Activated effector memory CD4-positive, alpha-beta T cell treated with anti-CD3 and anti-CD28 coated beads, Interleukin-2, amount 50 U/mL, for 16 hours (primary cell): ENCODE measurements around the gene PHF14.

Experiments
- DNase-seq: peaks from one replicate; pipeline ENCODE4 v3.0.0-alpha.2; 2020

The PHF14 gene

GRCh38 chr7:11120068-11120664, 146.5 kb downstream of the PHF14 start:
- DNase-seq: no peak

GRCh38 chr7:11120675-11121220, 147.1 kb downstream of the PHF14 start:
- no peak for DNase-seq

DNA sequence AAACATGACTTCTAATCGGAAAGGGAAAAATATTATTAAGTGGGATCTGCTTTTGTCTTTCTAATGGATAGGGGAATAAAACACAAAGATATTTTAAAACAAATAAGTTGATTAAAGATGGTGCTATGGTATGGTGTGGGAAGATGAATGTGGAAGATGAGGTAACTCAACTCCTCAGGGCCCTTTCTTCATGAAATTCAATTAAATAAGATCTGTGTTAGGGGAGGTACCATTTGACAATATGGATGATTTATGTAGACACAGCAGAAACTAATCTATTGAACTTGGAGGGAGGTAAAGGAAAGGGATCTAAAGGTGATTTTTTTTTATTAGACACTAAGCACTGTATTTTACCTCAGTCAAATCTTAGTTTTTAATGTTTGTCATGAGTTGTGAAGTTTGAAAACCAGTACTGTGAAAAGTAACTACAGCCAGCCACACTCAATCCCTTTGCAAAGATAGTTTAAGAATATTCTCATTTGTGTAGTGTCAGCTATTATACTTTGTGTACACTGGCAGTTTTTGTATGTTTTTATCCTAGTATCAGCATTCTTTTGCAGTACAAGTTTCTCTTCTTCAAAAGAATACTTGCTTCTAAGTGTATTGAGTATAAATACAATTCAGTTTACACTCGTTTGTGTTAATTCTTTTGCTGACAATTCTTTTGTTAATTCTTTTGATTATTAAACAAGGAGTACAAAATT, 151.3 kb downstream of the PHF14 start:
- DNase-seq: no peak

- DNase-seq: no peak
Observed at GRCh38 chr7:11127114-11127785, 153.6 kb downstream of the PHF14 start.

- no peak for DNase-seq
Observed at GRCh38 chr7:11127988-11128387, 154.3 kb downstream of the PHF14 start.

GRCh38 chr7:11128498-11128897, 154.8 kb downstream of the PHF14 start:
- DNase-seq: no peak

DNA sequence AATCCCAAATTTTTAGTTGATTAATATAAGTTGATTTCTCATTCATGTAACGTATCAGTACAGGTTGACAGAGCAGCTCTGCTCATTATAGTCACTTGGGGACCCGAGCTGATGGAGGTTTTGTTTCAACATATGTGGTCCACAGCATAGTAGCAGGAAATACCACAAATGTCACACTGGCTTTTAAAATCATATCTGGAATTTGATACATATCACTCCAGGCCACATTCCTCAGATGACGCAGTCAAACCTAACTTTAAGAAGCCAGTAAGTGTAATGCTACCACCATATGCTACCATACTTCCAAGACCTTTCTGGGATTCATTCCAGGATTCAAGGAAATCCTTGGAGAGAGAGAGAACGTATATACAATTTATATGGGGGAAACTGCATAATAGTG, 156.3 kb downstream of the PHF14 start:
- no peak for DNase-seq

GRCh38 chr7:11130601-11131000, 156.9 kb downstream of the PHF14 start:
- DNase-seq: no peak

- no peak for DNase-seq
Observed at GRCh38 chr7:11133436-11133959, 159.8 kb downstream of the PHF14 start.

DNA sequence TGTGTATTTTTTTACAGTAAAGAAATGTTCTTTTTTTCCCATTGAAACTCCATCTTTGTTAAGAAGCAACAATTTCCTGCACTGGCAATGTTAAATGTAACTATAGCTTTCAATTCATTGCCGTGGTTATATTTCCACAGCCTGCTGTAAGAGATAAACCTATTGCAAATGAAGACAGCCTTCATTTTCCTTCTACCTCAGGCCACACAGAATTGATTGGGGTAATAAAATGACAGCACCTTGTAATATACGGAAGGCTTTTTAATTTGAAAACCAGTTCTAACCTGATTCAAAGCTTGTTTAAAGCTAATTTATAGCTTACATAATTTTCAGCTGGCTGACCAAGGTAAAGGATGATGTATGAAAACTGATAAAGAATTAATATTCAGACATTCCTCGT, 161.9 kb downstream of the PHF14 start:
- no peak for DNase-seq

GRCh38 chr7:11141541-11141940, 167.9 kb downstream of the PHF14 start:
- DNase-seq: no peak

DNA sequence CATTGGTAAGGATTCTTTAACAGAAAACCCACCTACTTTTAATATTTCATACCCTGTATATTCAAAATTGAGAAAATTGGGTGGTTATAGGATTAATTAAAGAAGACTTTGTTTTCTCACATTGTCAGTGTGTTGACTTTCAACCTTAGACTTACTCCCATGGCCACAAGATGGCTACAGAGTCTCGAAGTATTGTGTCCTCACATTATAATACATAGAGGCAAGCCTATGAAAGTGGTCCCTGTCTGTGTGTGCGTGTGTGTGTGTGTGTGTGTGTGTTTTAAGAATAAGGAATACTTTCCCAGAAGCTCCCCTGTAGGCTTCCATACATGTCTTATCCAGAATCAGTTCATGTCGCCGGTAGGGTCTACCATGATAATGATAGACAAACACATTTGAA, 180.0 kb downstream of the PHF14 start:
- no peak for DNase-seq

DNA sequence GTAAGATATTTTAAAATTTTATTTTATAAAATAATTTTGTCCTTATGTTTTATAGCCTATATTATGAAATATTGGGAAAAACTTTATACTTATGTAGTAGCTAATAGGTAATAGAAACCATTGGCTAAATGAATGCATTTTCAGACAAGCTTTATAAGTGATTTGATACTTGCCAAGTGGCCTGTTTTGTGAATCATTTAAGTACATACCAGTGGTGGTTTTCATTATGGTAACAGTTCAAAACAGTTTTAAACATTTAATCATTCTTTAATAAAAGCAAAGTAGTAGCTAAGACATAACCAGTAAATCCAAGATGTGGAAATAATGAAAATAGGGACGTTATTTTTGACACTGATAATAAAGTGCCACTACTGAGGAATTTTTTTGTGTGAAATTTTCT, 182.2 kb downstream of the PHF14 start:
- DNase-seq: no peak

DNA sequence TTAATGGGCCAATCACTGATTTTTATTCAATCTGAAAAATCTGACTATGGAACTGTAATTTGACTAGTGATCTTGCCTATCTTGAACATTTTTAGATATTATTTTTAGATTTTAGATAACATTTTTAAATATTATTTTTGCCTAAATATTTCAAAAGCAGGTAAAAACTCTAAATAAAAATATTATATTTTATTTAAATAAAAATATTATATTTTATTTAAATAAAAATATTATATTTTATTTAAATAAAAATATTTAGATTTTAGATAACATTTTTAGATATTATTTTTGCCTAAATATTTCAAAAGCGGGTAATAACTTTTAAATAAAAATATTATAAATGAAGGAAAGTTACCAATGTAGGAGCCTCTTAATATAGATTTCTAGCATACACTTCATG, 187.8 kb downstream of the PHF14 start:
- DNase-seq: no peak

DNA sequence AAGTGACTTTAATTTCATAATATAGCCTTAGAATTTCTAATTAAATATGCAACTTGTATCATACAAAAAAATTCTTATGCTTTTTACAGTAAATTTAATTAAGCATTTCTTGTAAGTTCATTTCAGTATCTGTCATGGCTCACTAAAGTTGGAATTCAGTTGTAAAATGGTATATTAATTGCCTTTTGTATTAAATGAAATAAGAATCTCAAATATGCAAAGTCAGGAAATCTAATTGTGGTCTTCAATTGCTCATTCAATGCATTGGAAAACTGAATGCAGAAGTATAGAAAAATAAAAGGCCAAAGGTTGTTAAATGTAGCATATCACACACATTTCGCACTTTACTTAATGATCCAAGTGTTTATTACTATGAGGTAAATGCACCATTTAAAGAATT, 189.5 kb downstream of the PHF14 start:
- DNase-seq: no peak

DNA sequence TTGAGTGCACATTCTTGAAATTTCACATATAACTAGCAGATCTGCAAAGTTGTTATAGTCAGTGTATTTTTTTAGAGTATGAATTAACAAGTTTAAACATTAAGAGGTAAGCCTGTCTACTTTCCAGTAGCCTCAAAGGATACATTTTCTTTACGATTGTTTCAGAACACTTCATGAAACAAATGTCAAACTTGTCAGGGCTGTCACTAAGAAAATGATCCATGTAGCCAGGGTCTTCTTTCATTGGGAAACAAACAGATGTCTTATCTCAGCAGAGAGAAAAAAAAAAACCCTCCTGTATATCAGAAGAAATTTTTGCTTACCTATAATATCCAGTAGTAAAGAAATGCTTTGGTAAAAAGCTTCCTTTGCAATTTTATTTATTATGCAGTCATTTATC, 192.4 kb downstream of the PHF14 start:
- no peak for DNase-seq

DNA sequence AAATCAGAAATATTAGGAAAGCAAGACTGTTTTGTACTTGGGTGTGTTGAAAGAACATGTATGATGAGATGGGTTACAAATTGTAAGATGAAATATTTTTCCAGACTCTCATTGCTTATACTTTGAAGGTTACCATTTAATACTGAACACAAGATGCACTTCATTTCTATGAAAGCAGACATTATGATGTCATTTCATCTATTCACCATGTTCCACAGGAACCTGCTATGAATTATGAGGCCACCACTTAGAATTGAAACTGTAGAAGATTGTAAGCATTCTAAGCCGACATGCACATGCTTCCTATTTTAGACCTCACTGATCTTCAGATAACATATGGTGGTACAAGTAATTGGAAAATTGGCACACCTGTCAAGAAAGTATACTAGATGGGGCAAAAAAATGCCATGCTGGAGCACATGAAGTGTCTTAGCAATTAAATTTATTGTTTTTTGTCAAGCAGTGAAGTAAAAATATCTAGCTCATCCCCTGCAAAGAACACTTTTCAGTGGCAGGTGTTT, 195.0 kb downstream of the PHF14 start:
- no peak for DNase-seq

DNA sequence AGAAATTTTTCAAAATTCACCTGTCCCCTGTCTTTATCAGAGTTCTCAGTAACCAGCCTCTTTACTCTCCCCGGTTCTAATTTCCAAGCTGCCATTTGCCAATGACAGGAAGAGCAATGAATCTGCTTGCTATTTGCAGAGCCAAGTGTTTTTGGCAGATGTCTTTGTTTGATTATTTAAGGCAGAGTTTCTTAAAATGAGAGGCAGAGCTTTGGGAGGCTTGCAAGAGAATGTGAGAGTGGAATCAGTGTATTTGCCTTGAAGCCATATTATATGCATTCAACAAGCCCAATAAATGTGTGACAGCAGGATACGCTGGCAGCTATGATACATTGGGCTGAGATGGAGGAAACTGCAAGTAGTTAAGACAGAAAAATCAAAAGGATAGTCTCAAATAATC, 196.5 kb downstream of the PHF14 start:
- no peak for DNase-seq

- DNase-seq: no peak
Observed at GRCh38 chr7:11170863-11171568, 197.3 kb downstream of the PHF14 start.

DNA sequence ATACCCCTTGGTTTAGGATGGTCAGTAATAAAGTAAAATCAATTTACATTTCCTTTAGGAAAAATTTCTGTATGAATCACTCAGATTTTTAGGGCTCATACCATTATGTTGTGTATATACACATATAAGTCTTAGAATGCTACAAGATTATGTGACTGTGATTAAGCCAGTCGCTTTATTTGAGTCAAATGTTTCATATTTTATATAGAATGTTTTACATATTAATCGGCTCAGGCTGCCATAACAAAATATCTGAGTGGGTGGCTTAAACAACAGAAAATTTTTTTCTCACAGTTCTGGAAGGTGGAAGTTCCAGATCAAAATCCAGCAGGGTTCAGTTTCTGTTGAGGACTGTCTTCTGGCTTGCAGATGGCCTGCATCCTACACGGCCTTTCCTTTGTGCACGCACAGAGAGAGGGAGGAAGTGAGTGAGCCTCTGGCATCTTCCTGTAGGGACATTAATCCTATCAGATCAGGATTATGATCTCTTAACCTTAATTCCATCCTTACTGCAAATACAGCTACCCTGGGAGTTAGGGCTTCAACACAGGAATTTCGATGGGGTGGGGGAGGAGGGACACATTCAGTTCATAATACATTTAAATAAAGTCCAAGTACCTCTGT, 198.0 kb downstream of the PHF14 start:
- no peak for DNase-seq

- no peak for DNase-seq
Observed at GRCh38 chr7:11172835-11173234, 199.2 kb downstream of the PHF14 start.

- no peak for DNase-seq
Observed at GRCh38 chr7:11175371-11175770, 201.7 kb downstream of the PHF14 start.

- DNase-seq: no peak
Observed at GRCh38 chr7:11175887-11176286, 202.2 kb downstream of the PHF14 start.
